ENCODE measurements around the gene C1orf53. TPM values are rescaled to one million over a fixed set of nuclear protein-coding genes. Genes with fewer than 3 reads are reported as not detected.

Gene C1orf53
- total and polyA plus RNA-seq, 2 of the 4 experiments (the other 2 are of a cell fraction): 4.8 to 7.0 TPM

GRCh38 chr1:197933016-197933415 is 30.6 kb downstream of the C1orf53 start:
- no TSS peak for BruUV-seq (replicated peaks)
- DNase-seq (no peak), ATAC-seq (ENCODE audit: low read depth) (no peak)
- Histone ChIP-seq H3K27me3 (ENCODE audit: control insufficient read depth, insufficient read depth, low read length) (peaks cover 2% of the 10 kb centered on the region), H2BK120ac (ENCODE audit: low read depth, low read length) (no peak overlapping the region), H2AFZ (replicated peaks; ENCODE audit: low read length, poor library complexity) (no peak overlapping the region), H4K20me1 (ENCODE audit: insufficient read depth, low read length) (no peaks in the 10 kb centered on the region), H3K36me3 (ENCODE audit: control insufficient read depth, insufficient read depth, low read length) (no peaks in the 10 kb centered on the region), H2BK20ac (ENCODE audit: low read depth, low read length) (no peak overlapping the region), H4K5ac (ENCODE audit: low read depth, low read length) (no peak overlapping the region), H3K79me1 (ENCODE audit: low read depth in 1 of 2, low read length in 2 of 2) (no peaks in the 10 kb centered on the region), H3K4me3 (ENCODE audit: insufficient read depth, low read depth, low read length) (no peak overlapping the region), H3K9ac (ENCODE audit: low read depth, low read length) (no peak overlapping the region), H3K4ac (ENCODE audit: low read depth, low read length) (no peak overlapping the region), H2AK5ac (ENCODE audit: low read depth, low read length) (no peak overlapping the region), H3K4me1 (ENCODE audit: control insufficient read depth, insufficient read depth, low read length) (no peaks in the 10 kb centered on the region), H3K27ac (ENCODE audit: insufficient read depth, low read length) (no peak overlapping the region), H3K9me1 (ENCODE audit: insufficient read depth, low read length) (no peaks in the 10 kb centered on the region), H3K18ac (ENCODE audit: low read depth, low read length) (no peak overlapping the region), H4K91ac (ENCODE audit: insufficient read depth, low read depth, low read length) (no peak overlapping the region), H4K8ac (ENCODE audit: low read depth in 2 of 2, low read length in 2 of 2) (no peak overlapping the region), H2BK5ac (ENCODE audit: low read depth, low read length, poor library complexity, severe bottlenecking) (no peak overlapping the region), H3K9me3 (ENCODE audit: control insufficient read depth, insufficient read depth, low read length) (no peaks in the 10 kb centered on the region), H3K23ac (ENCODE audit: low read depth, low read length) (no peak overlapping the region), H3K4me2 (ENCODE audit: low read depth, low read length) (no peak overlapping the region), H2BK15ac (ENCODE audit: low read depth, low read length) (no peak overlapping the region), H3K14ac (replicated peaks; ENCODE audit: low read depth, low read length) (no peak overlapping the region), H3K56ac (ENCODE audit: extremely low read depth, insufficient read depth, low read length) (no peak overlapping the region), H2AK9ac (replicated peaks; ENCODE audit: low read depth, low read length, poor library complexity) (no peak overlapping the region)
- dilution Hi-C loops (cut with HindIII; ENCODE audit: low sequenced_read_pairs, unreplicated experiment): no loop called here
- TF ChIP-seq BHLHE40 (IDR thresholded peaks at IDR 0.05; ENCODE audit: low read depth, low read length): no peak
- no peak for TF ChIP-seq RCOR1 (IDR thresholded peaks at IDR 0.05; ENCODE audit: insufficient replicate concordance, low read length)
- TF ChIP-seq MAZ (IDR thresholded peaks at IDR 0.05; ENCODE audit: borderline replicate concordance, low read depth, low read length): no peak
- TF ChIP-seq RAD21 (IDR thresholded peaks at IDR 0.05; ENCODE audit: low read length): no peak
- TF ChIP-seq CHD1 (IDR thresholded peaks at IDR 0.05; ENCODE audit: low read depth, low read length): no peak
- TF ChIP-seq, protein P1, sequence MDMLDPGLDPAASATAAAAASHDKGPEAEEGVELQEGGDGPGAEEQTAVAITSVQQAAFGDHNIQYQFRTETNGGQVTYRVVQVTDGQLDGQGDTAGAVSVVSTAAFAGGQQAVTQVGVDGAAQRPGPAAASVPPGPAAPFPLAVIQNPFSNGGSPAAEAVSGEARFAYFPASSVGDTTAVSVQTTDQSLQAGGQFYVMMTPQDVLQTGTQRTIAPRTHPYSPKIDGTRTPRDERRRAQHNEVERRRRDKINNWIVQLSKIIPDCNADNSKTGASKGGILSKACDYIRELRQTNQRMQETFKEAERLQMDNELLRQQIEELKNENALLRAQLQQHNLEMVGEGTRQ (IDR thresholded peaks at IDR 0.05; ENCODE audit: low read depth, low read length): no peak
- TF ChIP-seq SMC3 (IDR thresholded peaks at IDR 0.05; ENCODE audit: low read depth, low read length): no peak
- no peak for TF ChIP-seq CTCF (conservative IDR thresholded peaks at IDR 0.05; ENCODE audit: low read depth, low read length)
- TF ChIP-seq MAFK (IDR thresholded peaks at IDR 0.05; ENCODE audit: low read depth, low read length): no peak
- no peak for TF ChIP-seq MXI1 (IDR thresholded peaks at IDR 0.05; ENCODE audit: borderline replicate concordance, low read depth, low read length)
- no peak for TF ChIP-seq FOS (IDR thresholded peaks at IDR 0.05; ENCODE audit: low read depth, low read length)
- no peak for TF ChIP-seq POLR2A (IDR thresholded peaks at IDR 0.05; ENCODE audit: low read depth, low read length)
- in situ Hi-C loops (cut with MboI; ENCODE audit: low sequenced_read_pairs): no loop called here
- ChIA-PET POLR2A (ENCODE audit: unreplicated experiment) (no interaction called here), CTCF (interaction anchor here (1.6 kb wide), 1 partner anchor 8 kb away, joined by 6 read pairs; no protein-coding TSS in a partner anchor)
- intact Hi-C loops (cut with micrococcal nuclease): no loop called here
- no CpG with 5 or more reads among the region's 1 CpG for WGBS, 2 experiments (ENCODE audit: extremely low coverage in 2 of 2, insufficient read length in 1 of 2)
